ENCODE measurements around the gene ATMIN.

- TF ChIP-seq CTCF (IDR thresholded peaks at IDR 0.05), result no peak
- no peak for TF ChIP-seq POLR2A (IDR thresholded peaks at IDR 0.05)
These were observed 49.1 kb upstream of the ATMIN start for GRCh38 chr16:80986557-80986956.
